Fibroblast of peridontal ligament (primary cell): ENCODE data around the gene PPP2R2D.
"Not testable (repeated sequence)": the region's sequence is repeated elsewhere in the genome, so short reads cannot be mapped to it uniquely, and the experiment has no call there.

Experiments used
- DNase-seq: peaks from one replicate; pipeline ENCODE4 v3.0.0-alpha.2; 2010; ENCODE audit errors: extremely low read depth

PPP2R2D gene

GRCh38 chr10:131907679-131908078 is 6.9 kb downstream of the PPP2R2D start:
- no peak for DNase-seq

- no peak for DNase-seq
These were observed 7.3 kb downstream of the PPP2R2D start for GRCh38 chr10:131908151-131908550.

- DNase-seq = no peak
These were observed 8.4 kb downstream of the PPP2R2D start for GRCh38 chr10:131909014-131909808.

- no peak for DNase-seq
These were observed 9.1 kb downstream of the PPP2R2D start for GRCh38 chr10:131909929-131910328.

GRCh38 chr10:131910663-131911314 is 10.0 kb downstream of the PPP2R2D start:
- no peak for DNase-seq

- no peak for DNase-seq
These were observed 10.6 kb downstream of the PPP2R2D start for GRCh38 chr10:131911451-131911850.

GRCh38 chr10:131912620-131913019 is 11.8 kb downstream of the PPP2R2D start:
- DNase-seq = no peak

GRCh38 chr10:131915484-131915883 is 14.7 kb downstream of the PPP2R2D start:
- DNase-seq = no peak

- DNase-seq = no peak
These were observed 15.4 kb downstream of the PPP2R2D start for GRCh38 chr10:131915990-131916766.

- DNase-seq = not testable (repeated sequence)
These were observed 16.0 kb downstream of the PPP2R2D start for GRCh38 chr10:131916767-131917160.

GRCh38 chr10:131917496-131917895 is 16.7 kb downstream of the PPP2R2D start:
- not testable (repeated sequence) for DNase-seq

GRCh38 chr10:131919461-131919860 is 18.7 kb downstream of the PPP2R2D start:
- not testable (repeated sequence) for DNase-seq

GRCh38 chr10:131920151-131920550 is 19.3 kb downstream of the PPP2R2D start:
- DNase-seq = no peak

GRCh38 chr10:131920693-131921092 is 19.9 kb downstream of the PPP2R2D start:
- DNase-seq = no peak

- DNase-seq = no peak
These were observed 20.4 kb downstream of the PPP2R2D start for GRCh38 chr10:131921184-131921583.

- no peak for DNase-seq
These were observed 22.4 kb downstream of the PPP2R2D start for GRCh38 chr10:131923038-131923756.

GRCh38 chr10:131925011-131925649 is 24.3 kb downstream of the PPP2R2D start:
- no peak for DNase-seq

- DNase-seq = no peak
These were observed 24.9 kb downstream of the PPP2R2D start for GRCh38 chr10:131925716-131926115.

GRCh38 chr10:131926253-131926652 is 25.4 kb downstream of the PPP2R2D start:
- DNase-seq = no peak

- no peak for DNase-seq
These were observed 26.2 kb downstream of the PPP2R2D start for GRCh38 chr10:131926743-131927595.
